Hippocampal formation (tissue), 2 donors: ENCODE data around the gene ZNF407.

Source experiments
- DNase-seq, 2 donors: peaks; one replicate each; lab custom pipeline; 2025; lab: John Stamatoyannopoulos, UW

The ZNF407 gene

DNA sequence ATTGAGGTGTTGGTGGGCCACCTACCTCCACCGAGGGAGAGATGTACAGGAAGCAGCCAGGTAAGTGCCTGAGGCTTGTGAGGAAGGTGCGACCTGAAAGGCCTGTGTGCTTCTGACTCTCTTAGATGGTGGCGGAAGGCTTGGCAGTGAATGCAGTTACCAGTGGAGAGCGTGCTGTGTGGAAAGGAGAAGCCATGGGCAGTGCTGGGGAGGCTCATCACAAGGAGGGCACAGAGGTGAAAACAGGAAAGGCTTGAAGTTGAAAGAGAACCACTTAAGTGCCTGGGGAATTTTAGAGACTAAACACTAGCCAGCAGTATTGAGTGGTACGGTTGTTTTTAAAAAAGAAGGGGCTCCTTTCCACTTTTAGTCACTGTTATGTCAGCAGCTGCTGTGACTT is 130.9 kb downstream of the ZNF407 start:
- no peak for DNase-seq

DNA sequence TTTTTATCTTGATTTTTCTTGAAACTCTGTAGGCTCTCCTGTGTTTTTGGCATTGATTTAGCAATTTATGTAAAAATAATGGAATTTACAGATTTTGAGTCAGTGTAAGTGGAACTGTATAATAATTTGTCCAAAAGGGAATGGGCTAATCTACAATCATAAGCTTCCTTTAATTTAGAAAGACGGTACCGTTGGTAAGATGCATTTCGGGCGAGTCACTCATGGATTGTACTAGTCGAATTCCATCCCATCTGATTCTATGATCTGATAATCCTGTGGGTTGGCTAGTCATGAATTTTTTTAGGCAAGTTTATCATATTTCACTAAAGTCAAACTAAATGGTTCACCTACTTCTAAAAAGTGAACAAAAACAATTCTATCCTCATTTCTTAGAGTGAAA is 133.4 kb downstream of the ZNF407 start:
- DNase-seq, result no peak

DNA sequence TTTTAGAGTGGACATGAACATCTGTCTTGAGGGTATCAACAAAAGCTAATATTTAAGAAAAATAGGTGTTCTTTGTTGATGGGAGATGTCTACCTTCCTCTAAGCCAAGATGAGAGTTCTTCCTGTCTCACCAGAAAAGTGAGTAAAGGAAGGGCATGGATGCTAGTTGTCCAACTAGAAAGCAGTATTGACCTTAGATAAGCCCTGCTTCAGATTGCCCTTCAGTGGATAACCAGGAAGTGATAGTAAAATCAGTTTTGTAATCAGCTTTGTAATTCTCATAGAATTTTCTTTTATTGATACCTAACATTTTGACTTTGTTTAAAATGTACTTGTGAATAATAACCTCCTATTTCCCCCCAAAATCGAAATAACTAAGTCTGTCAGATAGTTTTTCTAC is 134.7 kb downstream of the ZNF407 start:
- no peak for DNase-seq

DNA sequence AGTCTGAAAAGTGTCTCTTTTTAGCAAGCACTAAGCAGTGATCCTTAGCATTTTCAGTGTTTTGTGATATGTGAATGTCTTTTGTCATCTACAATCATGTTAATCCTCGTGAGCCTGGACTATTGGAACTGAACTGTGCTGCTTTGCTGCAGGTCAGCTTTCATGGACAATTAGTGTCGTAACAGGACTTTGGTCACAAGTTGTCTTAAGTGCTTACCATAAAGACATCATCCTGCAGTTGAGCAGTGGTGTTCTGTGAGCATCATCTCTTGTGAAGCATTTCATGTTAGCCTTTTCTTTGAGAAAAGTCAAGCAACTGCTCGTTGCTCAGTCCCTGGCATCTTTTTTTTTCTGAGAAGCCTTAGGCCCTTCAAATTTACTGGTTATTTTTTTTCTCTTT is 135.9 kb downstream of the ZNF407 start:
- DNase-seq, result no peak

DNA sequence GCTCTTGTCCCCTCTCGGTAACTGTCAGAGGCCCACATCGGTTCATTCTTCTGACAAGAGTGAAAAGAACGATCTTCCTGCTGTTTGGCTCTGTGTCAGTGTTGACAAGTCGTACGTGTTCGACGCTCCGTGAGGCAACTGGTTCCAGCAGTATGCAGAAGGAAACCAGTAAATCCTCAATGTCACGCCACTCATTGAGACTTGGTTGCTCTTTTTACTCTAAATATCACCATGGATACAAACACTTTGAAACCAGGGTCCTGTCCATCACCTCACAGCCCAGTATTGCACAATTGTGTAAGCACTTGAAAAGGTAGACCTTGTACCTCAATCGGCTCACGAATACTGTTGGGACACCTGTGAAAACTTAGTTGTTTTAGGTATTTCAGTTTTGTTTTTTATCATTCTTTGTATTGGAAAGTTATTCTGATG is 136.4 kb downstream of the ZNF407 start:
- no peak for DNase-seq

DNA sequence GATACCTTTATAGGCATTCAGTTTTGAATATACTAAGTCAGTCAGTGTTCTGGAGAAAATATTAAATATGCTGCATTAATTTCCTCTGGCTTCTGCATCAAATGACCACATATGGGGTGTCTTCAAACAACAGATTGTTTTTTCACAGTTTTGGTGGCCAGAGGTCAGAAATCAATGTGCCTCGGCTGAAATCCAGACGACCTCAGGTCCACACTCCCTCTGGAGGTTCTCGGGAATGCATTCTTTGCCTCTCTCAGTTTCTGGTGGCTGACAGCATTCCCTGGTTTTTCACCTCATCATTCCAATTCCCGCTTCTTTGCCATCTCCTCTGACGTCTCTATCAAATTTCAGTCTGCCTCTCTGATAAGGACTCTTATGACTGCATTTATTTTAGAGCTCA is 142.3 kb downstream of the ZNF407 start:
- no peak for DNase-seq

DNA sequence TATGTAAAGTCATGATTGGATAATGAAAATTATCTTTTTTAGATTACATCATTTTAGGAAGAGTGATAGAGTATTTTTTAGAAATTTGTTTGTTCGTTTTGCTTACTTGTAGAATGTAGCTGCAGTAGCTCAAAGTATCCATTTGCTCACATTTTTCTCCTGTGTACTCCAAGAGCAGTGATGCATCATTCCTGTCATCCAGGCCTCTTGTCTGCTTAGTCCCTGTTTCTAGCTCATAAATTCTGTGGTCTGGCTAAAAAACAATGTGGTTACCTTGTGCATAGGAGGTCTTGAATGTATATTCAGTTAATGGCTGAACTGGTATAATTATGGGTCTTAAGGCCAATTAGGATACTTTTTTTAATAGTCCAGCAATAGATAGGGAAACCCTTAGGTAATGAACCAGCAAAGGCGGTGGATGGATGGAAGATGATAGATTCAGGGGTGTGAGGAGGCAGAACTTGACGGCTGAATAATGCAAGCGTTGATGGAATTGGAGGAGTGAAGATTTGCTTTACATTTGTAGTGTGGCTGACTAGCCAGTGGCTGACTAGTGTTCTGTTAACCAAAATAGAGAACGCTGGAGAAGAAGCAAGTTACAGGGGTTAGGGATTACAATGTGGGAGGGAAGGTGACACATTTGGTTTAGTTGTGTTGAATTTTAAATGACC is 145.0 kb downstream of the ZNF407 start:
- no peak for DNase-seq

DNA sequence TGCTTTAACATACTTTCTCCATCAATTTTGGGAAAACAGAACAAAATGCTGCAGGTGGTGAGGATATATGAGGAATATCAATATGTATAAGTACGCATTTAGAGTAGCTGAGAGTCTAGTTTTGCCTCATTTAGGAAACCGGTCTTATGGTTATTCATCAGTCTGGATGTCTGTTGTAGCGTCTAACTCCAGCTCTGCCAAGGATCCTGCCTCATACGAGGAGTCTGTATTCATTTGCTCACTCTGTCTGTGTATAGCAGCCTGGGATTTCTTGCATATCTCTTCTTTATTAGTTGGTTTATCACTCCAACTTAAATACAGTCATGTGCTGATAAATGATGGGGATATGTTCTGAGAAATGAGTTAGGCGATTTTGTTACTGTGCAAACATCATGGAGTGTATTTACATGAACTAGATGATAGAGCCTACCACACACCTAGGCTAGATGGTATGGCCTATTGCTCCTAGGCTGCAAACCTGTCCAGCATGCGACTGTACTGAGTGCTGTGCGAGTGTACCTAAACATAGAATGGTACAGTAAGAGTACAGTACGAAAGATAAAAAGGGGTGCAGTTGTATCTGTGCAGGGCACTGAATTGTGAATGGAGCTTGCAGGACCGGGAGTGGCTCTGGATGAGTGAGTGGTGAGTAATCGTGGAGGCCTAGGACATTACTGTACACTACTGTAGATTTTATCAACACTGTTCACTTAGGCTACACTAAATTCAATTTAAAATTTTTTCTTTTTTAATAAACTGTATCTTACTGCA is 148.1 kb downstream of the ZNF407 start:
- DNase-seq, result no peak

DNA sequence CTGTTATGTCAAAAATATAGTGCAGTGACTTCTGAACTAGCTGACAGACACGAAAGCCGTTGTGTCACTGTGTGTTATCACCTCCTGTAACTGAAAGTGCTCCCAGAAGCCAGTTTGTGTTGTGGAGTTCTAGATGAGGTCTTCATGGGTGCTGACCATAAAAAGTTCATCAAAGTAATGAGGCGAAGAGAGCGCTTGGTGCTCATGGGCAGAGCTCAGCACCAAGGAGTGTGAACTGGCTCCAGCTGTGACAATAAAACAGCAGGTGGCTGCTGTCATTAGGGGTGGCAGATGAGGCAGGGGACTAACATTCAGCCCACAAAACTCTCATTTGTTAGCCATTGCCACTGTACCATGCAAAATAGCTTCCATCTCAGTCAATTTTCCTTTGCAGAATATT is 151.1 kb downstream of the ZNF407 start:
- DNase-seq, result no peak

DNA sequence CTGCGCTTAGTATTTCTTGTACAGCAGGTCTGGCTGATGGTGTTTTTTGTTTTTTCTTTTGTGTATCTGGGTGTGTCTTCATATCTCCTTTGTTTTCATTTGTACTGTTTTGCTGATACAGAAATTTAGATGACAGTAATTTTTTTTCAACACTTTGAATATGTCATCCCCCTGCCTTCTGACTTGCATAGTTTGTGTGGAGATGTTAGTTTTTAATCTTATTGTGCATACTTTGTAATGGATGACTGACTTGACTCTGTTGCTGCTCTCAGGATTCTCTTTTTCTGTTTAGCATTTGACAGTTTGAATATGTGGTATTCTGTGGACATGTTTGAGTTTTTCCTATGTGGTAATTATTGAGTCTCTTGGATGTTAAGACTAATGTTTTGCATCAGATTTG is 161.3 kb downstream of the ZNF407 start:
- no peak for DNase-seq

DNA sequence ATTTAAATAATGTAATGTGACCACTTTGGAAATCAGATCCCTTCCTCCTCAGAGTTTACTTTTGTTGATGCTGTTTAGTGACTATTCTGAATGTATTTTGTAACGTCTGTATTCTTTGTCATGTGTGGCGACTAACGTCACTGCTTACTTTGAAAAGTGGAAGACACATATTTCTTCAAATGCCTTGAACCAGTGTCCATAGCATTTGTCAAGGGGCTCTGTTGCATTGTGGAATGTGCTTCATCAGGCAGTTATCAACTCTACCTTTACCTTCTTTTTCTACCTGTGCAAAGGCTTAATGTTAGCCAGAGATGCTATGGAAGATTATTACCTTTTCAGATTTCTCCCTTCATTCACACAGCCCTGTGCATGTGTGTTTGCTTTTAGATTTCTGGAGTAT is 162.4 kb downstream of the ZNF407 start:
- no peak for DNase-seq

DNA sequence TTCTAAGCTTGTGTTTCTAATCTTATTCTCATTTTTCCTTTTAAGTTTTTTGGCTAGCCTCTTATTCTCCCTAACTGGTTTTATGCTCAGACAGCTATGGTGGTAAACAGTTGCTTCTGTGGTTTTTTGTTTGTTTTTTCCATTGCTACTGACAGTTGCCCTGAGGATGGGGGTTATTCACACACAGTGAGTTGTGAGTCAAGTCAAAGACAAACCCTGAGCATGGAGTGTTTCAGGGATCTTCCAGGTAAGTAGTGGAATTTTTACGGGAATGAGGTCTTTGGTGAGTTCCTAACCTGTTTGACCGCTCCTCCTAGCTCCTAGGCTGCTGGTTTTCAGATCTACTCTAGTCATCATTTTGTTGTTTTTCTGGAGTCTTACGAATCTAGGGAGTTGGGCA is 162.8 kb downstream of the ZNF407 start:
- DNase-seq, result no peak

DNA sequence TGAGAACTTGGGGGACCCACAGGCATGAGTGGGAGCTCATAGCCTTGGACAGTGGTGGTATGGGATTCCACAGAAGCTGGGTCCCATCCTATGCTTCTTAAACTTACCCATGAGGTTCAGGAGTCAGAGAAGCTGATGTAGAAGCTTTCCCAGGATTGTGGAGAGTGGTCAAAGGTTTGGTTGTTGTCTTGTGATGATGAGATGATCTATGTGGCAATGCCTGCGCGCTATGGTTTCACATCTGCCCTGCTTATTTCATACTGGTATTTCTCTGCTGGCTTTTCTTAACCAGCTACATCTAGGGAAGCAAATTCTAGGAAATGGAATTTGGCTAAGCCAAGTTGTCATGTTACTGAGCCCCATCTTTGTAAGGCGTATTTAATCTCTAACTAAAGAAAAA is 168.6 kb downstream of the ZNF407 start:
- no peak for DNase-seq

DNA sequence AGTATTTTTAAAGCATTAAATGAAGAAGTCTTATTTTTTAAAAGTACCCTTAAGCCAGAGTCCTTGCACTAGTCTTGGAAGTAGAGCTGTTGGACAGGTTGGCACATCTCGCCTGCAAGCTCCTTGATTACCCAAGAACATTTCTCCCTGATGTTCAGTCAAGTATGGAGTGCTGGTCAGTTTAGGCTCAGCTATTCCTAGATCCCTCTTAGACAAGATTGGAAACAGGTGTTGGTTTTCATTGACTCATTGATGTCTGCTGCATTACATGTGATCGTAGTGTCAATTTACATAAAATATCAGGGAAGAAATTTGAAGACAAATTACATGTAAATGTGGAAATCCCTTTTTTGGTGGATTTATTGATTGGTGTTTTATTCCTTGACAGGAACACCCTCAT is 170.4 kb downstream of the ZNF407 start:
- DNase-seq, result no peak

DNA sequence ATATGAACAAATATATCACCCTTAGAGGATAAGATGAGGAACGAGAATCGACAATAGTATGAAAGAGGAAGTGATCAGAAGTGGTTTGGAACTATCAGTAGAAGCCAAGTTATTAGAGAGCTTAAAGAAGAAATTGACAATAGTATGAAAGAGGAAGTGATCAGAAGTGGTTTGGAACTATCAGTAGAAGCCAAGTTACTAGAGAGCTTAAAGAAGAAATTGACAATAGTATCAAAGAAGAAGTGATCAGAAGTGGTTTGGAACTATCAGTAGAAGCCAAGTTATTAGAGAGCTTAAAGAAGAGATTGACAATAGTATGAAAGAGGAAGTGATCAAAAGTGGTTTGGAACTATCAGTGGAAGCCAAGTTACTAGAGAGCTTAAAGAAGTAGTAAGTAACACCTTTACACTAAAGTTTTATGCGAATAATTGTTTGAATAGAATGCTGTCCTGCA is 175.5 kb downstream of the ZNF407 start:
- no peak for DNase-seq

DNA sequence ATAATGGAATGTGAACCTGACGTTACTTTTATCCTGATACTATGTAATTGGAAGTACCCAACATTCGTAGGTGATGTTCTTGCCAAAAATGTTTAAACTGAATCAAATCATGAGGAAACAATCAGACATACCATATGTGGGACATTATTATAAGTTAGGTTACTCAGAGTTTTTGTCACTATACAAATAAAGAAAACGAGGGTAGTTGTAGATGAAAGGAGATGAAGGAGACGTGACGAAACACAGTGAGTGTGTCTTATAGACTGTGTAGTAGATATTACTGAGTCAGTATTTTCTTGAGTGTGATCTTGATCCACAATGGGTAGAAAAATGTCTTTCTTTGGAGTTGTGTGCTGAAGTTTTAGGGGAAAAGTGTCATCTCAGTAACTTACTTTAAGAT is 176.8 kb downstream of the ZNF407 start:
- DNase-seq, result no peak

DNA sequence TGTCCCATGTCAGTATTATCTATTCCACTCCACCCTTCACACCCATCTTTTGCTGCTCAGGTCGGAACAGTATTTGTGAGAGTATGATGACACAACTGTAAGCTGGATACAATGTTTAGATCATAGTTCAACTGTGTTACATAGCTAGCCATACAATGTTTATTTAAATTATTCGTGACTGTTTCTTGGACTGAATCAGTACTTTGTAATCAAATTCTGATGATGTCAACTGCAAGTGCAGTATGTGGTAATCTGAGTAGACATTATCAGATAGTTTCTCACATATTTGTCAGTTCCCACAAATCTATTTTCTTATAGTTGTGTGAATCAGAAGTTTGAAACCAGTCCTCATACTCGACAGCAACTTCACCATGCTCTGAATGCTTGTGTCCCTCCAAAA is 177.6 kb downstream of the ZNF407 start:
- DNase-seq, result no peak

DNA sequence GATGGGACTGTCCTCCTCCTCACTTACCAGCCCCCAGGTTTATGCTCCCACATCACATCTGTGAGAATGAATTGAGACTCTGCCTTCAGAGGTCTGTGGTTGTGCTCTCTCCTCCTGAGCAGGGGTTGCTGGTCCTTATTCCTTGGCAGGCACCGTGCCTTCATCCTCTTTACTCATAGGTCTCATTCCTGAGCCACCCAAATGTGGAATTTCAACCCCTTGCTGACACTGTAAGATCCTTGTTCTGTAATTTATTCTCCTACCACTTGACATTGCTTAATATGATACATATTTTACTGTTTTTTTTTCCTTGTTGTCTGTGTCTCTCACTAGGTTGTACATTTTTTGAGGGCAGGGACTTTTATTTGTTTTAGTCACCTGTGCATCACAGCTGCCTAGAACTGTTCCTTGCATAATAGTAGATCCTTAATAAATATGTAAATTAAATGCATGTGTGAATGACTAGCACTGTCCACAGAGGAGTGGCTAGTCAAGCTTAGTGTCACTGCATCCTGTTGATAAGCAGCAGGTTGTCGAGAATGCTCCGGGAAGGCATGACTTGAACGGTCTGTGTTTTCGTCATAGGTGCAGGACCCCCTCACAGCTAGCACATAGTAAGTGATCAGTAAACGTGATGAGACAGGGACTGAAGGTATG is 180.6 kb downstream of the ZNF407 start:
- DNase-seq, result no peak

DNA sequence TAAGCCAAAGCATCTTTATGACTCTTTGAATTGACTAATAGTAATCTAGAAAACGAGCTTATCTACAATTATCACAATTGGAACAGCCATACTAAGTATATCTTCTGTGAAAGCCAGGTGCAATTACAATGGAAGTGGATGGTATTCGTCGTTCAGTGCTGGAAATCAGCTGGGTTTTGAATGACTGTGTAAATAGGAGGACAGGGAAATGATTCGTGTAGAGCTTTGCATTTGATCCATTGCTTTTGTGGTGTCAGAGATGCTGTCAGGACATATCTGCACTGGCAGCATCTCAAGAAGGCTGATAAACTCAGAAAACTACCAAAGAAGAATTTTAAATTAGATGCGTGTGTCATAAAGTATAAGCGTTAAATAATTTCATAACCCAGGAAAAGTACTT is 187.1 kb downstream of the ZNF407 start:
- no peak for DNase-seq

DNA sequence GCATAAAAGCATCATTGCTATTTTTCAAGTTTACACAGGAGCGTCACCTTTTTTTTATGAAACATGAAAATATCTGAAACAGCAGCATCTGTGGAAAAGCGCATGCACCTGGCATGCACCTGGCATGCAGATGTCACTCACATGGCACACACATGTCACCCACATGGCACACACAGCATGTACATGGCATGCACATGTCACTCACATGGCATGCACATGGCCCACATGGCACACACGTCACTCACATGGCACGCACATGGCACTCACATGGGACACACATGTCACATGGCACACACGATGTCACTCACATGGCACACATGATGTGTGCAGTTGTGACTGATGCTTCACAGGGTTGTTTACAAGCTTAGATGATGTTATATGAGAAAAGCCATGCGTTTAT is 188.0 kb downstream of the ZNF407 start:
- DNase-seq, result no peak

DNA sequence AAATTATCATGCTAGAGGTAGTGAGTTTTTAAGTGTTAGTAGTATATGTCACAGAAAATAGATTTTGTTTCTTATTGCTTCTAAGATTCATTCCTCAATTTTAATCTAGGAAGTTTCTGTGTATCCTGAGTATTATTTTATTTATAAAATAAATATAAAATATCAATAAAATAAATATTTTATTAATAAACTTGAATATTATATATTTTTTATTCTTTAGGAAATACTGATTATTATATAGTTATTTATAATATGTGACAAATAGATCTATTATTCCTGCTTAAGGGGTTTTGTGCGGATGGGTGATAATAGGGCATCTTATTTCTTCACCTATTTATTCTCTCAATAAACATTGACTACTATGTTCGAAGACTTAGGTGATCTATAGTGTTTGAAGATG is 191.0 kb downstream of the ZNF407 start:
- no peak for DNase-seq

DNA sequence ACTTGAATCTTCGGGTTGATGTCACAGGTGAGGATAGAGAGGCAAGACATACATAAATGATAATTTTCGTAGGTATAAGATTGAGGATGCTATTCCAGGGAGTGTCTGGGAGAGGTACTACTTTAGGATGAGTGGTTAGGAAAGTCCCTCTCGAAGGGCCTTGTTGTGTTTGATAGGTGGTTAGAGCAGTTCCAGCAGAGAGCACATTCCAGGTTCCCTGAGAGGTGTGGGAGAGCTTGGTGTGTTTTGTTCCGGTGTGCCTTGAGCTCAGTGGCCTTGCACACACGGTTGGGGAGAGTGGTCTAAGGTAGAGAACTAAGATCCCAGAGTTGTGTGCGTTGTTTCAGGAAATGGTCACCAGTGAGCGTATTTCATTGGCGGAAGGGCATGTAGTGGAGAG is 191.4 kb downstream of the ZNF407 start:
- DNase-seq, result no peak

DNA sequence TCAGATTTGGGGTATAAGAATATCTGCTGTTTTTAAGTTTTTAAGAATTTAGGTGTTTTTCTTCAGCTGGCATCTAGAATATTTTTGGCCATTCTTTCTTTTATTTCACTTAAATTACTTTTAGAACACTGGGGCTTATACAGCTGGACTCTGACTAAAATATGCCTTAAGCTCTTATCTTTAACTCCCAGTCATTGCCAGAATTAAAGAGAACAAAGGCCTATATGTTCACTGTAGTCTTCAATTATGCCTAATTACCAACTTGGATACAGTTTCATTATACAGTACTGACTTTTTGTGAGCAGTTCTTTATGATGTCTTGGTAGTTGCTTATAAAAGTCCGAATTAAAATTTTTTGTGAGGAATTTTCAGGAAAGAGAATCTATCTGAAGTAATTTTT is 192.8 kb downstream of the ZNF407 start:
- no peak for DNase-seq
